Activated T-helper 9 cell treated with anti-CD3 and anti-CD28 coated beads, Interleukin-2, amount 50 U/mL, for 16 hours (primary cell): ENCODE data around the gene CTNNBL1.

Experiments
- DNase-seq: peaks from one replicate; pipeline ENCODE4 v3.0.0-alpha.2; 2020; ENCODE audit warnings: low read depth

The CTNNBL1 gene

DNA sequence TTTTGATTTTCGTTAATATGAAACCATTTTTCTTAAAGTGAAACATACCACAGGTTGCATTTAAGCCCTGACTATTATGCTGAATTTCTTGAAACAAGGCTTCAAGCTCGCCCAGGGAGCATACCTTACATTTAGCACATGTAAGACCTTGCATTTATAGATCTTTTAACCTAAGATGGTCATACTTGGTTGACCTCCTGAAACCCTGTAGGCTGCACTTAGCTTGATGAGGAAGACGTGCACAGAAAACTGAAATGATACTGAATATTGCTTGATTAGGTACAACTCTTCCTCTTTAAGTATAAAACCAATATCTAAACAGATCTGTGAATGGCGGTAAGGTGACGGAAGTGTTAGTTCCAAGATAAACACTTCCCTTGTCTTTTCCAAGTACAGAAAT is 82.2 kb downstream of the CTNNBL1 start:
- DNase-seq, result no peak

DNA sequence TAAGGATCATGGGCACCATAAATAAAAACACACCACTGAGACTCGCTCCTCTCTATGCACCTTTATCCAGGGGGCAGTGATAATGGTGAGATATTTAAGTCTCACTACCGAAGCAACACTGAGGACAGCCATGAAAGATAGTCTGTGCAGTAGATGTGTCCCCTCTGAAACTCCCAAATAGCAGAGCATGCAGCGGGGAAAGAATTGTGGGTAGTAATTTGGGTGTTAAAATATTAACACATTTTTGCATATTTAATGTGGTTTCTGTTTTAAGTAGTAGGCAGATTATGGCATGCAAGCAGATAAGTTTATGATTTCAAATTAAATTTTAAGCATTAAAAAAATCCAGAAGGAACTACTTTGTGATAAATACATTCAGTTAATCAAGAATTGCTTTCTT is 82.7 kb downstream of the CTNNBL1 start:
- no peak for DNase-seq

DNA sequence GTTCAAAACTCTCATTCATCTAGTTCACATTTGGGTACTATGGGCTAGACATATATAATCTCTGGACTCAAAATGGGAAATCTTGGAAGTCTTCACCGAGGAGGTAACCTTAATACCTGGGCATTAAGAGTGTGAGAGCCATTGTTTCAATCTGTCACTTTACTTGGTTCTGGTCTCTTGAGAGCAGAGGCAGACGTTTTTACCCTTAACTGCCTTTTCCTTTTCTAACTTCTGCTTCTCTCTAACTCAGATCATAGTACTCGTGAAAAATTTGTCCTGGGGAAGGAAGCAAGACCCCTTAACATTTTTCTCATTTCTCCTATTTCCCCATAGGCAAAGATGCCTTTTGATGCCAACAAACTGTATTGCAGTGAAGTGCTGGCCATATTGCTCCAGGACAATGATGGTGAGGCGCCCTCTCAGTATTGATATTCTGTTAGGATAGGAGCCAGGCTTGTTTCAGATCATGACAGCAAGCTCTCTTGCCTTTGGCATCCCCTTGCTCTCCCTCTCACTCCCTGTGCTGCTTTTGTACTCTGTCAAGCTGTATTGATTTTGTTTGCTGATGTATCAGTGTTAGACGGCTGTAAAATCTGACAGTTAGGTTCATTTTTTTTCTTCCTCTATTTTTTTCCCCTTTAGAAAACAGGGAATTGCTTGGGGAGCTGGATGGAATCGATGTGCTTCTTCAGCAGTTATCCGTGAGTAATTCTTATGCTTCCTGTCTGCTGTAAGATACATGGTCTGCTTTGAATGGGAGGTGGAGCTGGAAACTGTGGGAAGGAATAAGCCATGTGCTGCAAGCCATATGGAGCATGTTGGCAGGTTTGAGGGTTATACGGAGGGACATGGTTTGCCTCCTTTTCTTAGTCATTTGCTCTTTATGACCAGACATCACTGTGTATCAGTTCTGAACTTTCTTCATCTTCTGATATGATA is 83.5 kb downstream of the CTNNBL1 start:
- no peak for DNase-seq

DNA sequence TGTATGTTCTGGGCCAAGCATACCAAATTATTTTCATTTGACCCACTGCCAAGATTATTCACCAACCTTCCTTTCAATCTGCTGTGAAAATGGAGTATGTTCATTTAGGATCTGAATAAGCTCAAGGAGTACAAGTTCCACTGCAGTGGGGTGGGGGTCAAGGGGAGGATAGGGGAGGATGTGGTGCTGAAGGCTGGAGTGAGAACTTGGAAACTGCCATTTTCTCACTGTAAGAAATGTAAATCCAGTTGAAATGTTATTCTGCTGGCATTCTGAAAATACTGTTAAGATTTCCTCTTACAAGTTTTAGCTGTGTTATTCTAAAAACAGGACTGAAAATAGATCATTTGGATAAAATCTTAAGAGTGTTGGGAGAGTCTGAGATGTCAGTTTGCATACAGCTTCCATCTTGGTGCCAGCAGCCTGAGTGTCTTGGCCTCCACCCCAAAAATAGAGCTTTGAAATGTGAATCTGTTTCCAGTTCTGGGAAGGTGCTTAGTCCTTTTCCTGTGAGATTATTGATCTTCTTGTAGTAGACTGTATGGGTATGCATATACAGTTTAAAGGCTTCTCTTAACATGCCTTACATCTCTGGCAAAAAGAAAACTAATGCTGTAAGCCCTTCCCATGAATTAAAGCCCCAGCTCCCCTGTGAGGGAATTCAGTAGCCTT is 84.3 kb downstream of the CTNNBL1 start:
- no peak for DNase-seq

DNA sequence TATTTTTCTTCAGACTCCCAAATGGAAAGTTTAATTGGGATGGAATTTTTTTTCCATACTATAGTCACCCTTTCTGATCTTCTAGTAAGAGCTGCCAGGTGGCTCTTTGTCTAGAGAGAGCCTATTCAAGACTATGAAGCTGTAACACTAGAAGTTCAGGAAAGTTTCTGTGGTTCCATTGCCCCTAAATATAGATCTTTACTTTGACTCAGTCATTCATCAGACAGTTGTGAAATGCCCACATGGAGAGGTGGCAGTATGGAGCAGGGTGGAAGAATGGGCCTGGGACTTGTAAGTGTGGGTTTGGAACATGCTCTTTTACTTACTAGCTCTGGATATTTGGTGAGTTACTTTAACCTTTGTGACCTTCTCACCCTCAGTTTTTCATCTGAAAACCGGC is 87.8 kb downstream of the CTNNBL1 start:
- no peak for DNase-seq

DNA sequence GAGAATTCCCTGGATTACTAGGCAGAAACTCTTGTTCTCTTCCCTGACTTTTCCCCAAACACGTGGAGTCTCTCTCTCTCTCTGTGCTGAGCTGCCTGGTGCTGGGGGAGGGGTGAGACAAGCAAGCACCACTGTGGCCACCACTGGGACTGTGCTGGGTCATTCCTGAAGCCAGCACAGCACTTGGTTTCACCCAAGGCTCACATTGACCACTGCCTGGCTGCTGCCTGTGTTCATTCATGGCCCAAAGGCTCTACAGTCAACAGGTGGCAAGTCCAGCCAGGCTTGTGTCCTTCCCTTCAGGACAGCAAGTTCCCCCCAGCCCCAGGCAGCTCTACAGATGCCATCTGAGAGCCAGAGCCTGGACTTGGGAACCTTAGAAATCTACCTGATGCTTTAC is 92.2 kb downstream of the CTNNBL1 start:
- DNase-seq, result no peak

DNA sequence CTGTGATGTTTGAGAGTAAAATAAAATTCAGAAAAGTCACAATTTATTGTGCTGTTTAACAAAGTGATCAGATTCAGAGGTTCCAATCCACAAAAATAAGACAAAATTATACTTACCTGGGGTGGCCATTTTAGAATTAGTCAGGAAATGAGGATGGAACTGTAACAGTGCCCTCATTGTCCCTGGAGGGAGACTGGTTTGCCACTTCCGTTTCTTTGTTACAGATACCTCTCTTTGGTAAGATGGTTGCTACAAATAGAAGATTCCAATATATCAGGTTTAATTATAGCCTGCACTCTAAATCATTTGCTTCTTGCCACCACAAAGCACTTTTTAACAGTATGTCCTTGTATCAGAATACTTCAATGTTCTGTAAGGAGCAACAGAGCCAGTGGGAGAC is 95.6 kb downstream of the CTNNBL1 start:
- no peak for DNase-seq

DNA sequence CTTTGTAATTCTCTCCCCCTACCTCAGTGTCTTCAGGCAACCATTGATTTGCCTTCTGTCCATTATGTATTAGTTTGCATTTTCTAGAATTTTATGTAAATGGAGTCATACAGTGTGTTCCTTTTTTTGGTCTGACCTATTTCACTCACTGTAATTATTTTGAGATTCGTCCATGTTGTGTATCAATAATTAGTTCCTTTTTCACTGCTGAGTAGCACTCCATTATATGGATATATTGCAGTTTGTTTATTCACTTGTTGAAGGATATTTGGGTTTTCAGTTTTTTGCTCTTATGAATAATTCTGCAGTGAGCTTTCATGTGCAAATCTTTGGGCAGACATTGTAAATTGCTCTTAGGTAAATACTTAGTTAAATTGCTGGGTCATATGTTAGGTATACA is 97.1 kb downstream of the CTNNBL1 start:
- DNase-seq, result no peak

DNA sequence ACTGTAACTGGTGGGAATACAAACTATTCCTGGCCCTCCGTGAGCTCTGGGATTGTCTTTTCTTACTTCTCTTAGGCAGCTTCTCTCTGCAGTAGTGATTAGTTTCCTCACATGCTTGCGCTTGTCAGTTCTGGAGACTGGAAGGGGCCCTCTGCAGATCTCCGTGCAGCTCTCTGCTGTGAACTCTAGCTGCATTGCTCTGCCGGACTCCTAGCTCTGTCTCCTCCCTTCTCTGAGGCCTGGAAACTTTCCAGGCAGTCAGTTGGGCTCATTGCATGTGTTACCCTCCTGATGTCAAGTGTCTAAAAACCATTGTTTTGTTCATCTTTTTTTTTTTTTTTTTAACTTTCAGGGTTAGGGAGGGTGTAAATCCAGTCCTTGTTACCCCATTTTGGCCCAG is 102.3 kb downstream of the CTNNBL1 start:
- no peak for DNase-seq

DNA sequence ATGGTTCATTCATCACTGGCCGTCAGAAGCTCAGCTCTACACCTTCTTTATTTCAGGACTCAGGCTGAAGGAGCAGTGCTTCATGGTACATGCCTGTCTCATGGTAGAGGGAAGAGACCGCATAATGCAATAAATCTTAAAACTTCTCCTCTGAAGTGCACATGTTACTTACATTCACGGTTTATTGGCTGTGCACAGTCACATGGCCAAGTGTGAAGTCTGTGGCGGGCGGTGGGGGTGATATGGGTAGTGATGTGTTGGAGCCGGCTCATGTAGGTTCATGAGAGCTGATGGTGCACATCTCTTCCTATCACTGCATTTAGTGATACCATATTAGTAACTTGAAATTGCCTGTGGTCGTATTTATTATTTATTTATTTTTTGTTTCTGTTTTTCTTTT is 102.9 kb downstream of the CTNNBL1 start:
- DNase-seq, result no peak

DNA sequence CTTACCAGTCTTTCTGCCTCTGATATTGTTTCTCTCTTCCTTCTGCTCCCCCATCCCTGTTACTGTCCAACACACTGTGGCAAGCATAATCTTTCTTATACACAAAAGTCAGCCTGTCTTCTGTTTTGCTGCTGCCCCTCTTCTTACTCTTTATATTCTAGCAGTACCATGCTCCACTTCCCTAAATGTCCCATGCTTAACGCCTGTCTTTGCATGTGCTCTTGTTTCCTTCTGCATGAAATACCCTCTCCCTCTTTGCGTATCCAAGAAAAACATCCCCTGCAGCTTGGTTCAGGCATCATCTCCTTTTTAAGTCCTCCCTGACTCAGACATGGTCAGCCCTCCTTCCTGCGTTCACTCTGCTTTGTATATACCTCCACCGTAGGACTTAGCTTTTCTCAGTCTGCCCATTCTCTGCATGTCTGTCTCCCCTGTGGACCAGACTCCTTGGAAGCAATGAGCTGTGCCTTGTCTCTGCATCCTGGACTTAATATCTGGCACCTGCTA is 103.9 kb downstream of the CTNNBL1 start:
- DNase-seq, result no peak

DNA sequence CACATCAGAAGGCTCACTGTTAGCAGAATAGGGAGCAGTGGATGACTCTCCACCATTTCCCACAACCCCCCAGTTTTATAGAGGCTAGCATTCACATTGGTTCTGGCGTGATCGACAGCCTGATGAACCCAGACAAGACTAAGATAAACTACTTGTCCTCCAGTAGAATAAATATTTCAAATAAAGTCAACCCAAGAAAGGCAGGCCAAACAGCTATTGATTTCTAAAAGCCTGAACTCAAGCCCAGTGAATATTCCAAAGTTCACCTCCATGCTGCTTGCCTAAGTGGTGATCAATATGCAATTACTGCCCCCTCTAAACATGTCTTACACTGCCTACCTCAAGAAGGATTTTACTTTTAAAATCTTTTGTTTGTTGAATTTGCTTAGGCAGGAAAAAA is 104.5 kb downstream of the CTNNBL1 start:
- no peak for DNase-seq

DNA sequence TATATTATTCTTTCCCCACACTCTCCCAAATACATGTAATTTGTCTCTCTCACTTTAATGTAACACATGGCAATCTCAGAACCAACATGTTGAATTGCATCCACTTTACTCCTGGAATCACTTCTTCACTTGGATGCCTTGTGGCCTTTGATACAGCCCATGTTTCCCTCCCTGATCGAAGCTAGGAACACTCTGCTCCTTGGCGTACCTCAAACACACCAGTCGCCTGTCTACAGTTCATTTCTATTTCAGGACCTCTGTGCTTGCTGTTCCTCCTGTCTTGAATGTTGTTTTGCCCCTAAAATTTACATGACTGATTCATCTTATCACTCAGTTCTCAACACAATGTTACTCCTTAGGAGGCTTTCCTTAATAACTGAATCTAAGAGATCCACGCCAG is 106.8 kb downstream of the CTNNBL1 start:
- no peak for DNase-seq

DNA sequence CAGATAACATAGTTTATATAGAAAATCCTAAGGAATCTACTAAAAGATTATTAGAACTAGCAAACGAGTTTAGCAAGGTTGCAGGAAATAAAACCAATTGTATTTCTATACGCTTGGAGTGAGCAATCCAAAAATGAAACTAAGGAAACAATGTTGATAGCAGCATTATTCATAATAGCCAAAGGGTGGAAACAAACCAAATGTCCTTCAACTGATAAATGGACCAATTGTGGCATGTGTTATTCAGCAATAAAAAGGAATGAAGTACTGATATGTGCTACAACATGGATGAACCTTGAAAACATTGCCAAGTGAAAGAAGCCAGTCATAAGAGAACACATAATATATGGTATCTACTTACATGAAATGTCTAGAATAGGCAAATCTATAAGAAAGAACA is 108.1 kb downstream of the CTNNBL1 start:
- no peak for DNase-seq

DNA sequence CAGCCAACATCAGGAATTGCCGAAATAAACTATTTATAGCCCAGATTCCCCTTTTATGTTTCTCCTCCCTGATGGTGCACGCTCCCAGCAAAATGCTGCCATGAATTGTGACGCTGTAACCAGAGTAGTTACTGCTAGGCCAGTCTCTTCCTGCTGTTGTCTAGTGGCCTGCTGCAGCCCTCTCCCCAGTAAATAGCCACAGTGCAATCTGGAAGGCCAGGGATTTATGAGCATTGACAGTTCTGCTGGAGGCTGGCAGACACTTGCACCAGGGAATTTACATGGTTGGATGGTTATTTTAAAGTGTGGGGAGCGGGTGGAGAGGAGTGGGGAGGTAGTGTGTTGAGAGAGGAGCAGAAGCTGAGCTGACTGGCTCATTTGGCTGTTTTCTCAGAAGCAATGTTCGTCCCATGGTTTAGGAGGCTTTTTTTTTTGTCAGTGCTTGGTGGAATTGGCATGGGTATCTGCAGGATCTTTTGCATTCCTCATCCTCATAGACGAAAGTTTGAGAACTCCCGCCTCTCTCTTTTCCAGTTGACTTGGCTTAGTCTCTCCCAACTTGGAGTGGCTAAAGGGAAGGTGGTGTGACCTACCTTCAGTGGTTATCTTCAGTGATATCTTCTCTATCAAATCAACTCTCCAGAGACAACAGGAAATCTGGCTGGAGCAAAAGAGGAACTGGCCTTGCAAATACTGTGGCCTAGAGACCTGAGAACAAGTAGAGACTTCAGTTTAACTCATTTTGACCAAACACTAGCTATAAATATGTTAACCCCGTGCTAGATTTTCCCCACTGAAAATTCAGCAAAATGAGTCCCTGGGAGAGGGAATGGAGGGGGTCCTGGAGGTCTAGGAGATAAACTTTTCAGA is 109.8 kb downstream of the CTNNBL1 start:
- DNase-seq, result no peak

DNA sequence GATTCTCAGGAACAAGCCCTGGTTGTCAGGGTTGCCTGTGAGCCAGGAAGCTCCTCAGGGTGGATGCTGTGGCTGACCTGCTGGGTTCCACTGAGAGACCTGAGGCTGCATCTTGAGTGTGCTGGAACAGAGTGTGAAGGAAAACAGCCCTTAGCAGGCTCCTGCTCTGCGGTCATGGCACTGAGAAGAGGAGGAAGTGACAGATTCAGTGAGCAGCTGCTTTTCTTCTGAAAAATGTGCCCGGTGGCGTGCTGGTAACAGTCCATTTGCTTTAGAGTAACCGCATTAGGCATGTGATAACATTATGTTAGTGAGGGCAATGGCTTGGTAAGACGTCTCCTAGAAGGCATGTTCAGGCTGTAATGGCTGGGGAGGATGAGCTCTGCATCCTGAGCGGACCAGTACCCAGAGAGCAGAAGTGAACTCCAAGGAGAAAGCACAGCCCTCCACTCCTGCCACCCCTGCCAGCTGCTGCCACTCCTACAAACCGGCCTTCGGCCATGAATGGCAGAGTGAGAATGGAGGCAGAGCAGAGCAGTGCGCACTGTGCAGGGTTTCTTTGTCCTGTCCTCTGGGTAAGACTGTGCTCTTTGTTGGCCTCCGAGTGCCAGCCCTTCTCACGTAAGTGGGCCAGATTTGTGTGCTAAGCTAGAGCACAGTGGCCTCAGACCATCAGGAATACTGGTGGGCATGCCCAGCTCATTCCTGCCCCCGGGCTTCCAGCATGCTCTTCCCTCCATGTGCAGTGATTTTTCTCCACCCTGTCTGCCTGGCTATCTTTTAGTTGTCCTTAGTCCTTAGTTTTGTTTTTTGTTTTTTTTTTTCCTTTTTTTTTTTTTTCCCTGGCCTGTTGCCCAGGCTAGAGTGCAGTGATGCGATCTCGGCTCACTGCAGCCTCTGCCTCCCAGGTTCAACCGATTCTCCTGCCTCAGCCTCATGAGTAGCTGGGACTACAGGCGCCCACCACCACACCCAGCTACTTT is 111.0 kb downstream of the CTNNBL1 start:
- DNase-seq, result no peak

DNA sequence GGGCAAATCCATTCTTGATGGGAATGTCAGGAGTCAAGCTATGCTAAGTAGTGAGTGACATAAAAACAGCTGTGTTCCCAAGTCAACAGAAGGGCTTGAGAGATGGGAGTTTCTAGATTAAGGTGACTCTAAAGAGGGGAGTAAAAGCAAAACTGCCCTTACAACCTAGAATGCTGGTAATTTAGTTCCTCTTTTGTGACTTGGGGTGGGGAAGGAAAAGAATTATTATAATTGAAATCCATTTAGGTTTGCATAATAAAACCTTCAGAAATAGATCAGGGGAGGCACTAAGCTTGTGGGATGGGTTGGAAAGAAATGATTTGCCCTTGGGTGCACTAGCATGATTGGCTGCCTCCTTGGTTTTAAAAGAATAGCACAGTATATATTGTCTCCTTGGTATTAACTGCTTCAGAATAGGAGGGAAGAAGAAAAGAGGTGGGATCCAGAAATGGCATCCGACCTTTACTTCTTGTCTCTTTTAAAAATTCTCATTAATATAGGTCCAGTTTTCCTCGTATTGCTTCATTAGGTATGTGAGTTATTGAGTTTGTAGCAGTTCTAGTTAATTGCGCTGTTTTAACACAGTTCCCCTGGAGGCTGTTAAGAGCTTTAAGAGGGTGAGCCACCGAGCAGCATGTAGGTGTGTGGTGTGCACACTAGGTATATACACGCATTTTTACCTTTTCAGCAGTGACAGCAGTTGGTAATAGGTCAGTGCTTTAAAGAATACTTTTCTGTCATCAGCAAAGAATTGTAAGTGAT is 113.8 kb downstream of the CTNNBL1 start:
- no peak for DNase-seq

DNA sequence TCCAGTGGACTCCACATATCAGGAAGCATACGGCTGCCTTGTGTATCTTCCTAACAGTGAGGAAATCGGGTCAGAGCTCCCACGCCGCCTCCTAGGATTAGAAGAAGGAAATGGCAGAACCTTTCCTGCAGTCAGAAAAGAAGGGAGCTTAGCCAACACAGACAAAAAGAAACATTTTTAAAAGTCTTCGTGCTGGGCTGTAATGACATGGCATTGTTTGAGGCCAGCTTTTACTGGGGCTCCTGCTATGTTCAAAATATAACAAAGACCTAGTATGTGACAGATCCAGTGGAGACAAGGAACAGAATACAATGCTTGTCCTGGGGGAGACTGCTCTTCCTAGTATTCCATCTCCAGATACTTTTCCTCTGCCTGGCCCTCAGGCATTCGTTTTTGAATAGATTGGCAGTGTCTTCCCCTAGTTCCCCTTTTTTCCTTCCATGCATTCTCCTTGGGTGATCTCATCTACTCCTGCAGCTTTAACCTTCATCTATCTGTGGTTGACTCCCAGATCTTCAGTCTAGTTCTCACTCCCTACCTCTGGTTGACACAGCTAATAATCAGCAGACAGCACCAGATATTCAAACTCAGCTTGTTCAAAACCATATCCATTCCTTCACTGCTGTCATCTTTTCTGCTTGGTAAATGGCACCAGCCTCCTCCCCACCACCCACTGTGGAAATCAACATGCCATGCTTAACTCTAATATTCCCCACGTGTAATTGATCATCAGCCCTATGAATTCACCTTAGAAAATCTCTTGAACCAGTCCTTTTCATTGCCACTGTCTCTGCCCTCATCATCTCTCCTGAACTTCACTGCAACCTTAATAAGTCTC is 114.6 kb downstream of the CTNNBL1 start:
- DNase-seq, result no peak

DNA sequence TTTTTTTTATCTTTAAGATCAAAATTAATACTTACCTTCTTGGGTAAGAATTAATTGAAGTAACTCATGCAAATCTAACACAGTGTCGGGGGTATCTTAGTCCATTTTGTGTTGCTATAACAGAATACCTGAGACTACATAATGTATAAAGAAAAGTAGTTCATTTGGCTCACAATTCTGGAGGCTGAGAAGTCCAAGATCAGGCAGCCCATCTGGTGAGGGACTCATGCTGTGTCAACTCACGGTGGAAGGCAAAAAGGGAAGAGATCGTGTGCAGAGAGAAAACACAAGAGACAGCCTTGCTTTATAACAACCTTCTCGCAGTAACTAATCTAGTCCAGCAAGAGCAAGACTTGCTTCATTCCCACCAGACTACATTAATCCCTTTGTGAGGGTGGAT is 116.2 kb downstream of the CTNNBL1 start:
- no peak for DNase-seq
